ENCODE measurements around the gene ADARB1.

ADARB1 gene

DNA sequence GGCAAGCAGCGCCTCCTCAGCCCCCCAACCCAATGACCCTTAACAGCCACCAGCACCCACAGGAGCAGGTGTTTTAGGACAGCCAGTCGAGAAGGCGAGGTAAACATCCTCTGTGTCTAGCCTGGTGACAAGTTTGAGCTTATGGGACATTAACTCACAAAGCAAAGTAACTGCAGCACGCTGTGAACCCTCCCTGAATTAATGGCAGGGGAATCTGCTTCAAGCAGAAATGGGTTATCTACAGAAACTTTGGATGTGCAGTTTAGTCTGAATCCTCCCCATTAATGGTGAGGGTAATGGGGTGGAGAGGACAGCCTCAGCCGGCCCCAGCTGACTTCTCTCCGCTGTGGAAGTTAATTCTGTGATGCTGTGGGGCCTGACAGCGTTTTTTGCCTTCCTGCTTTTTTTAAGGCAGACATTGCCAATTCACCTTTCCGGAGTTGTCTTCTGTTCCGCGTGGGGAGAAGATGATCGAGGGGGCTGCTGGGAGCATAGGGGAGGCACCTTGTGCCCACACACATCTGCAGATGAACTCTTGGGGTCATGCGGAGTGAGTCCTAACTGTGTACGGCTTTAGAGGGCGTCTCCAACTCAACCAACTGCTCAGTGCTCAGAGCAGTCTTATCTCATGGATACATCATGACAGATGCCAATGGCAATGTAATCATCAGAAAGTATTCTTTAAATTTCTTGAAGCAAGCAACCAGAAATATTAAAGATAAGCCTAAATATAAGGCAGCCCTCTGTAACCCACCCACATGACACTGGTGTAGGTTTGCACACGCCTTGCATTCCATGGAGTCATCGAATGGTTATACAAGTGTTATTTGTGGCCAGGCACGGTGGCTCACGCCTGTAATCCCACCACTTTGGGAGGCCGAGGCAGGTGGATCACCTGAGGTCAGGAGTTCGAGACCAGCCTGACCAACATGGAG is 172.3 kb downstream of the ADARB1 start:
- no peak for DNase-seq

DNA sequence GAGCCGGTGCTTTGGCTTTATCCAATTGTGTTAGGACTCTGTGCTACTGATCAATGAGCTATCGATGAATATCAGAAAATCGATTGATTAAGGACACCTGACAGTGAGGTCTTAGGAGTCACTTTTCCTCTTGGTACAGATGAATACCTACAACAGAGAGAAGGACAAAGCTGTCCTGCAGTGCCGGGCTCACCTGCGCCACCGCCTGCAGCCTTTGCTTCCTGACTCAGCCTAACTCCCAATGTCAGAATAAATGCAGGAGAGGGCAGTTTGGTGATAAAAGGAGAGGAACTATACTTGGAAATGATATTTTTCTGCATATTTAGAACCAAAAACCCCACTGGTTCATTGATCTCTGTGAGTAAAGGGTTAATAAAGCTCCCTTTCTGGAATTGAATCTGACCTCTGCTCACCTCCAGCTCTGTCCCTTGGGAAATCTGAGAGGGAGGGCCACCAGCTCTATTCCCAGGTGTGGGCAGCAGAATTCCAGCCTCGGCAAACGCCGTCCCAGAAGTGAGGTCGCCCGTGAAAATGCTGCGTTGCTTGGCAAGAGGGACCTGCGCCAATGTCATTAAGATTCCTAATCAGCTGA is 174.0 kb downstream of the ADARB1 start:
- no peak for DNase-seq

- DNase-seq = peak in 12 of 56 donors; percentile 9 to 51 (median 30)
Measured at GRCh38 chr21:45248893-45249381, 174.6 kb downstream of the ADARB1 start.

- DNase-seq = no peak
Measured at GRCh38 chr21:45249626-45250025, 175.2 kb downstream of the ADARB1 start.

DNA sequence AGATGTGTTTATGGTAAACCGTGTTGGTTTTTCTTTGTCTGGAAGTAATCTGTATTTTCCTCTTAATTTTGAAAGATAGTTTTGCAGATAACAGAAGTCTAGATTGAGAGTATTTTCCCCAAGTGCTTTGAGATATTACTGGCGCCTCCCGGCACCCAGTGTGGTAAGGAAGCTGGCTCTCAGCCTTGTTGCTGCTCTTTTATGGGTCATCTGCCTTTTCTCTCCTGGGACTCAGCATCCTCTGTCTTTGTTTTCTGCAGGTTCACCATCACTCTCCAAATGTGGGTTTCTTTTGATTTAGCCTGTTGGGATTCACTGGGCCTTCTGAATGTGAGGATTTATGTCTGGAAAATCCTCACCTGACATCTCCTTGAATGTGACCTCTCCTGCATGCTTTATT is 175.9 kb downstream of the ADARB1 start:
- no peak for DNase-seq

- DNase-seq = no peak
Measured at GRCh38 chr21:45250914-45251634, 176.7 kb downstream of the ADARB1 start.

DNA sequence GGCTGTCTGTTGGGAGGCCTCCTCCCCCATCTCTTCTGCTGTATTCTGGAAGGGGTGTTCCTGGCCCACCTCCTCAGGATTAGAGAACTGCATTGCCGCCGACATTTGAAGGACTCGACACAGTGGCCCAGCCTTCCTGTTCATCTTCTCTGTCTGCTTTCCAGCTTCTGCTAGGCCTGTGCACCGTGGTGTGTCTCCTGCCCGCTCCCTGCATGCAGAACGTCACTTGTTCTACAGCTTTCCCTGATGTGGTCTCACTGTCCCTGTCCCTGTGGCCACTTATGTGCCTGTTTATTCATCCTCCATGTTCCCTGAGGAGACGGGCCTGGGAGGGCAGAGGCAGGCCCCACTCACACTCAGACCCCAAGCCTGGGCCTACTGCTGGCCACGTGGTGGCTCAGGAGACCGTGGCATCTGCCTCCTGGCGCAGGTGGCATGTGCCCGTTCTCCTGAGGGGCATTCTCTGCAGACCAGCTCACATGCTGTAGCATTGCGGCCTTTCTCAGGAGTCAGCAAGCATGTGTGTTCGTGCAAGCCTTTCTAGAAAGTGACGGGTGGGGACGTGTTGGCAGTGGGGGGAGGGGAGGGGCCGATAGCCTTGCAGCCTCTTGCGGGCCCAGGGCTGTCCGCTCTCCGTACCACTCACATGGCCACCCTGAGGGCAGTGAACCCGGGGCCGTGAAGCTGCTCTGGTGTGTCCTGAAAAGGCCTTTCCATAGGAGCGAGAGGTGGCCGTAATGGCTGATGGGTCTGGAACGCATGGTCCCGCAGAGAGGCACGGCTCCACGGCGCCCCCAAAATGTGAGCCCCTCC is 177.5 kb downstream of the ADARB1 start:
- DNase-seq = no peak

DNA sequence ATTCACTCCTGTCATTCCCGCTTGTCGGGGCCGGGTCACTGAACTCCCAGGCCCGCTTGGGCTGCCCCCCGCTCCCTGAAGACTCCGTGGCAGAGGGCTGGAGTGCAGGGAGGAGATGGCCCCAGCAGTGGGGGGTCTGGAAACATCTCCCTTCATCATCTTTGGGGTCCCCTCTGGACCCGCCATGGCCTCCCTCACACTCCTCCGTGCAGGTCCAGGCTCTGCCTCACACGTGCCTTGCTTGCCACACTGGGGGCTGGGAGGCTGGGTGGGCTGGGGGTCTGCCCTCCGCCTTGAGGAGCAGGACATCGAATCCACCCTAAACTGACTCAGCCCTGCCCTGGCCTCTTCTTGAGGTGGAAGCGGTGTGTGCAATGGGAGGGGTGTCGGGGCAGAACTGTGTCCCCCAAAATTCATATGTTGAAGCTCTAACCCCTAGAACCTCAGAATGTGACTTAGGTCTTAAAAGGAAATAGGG is 178.1 kb downstream of the ADARB1 start:
- no peak for DNase-seq

GRCh38 chr21:45253180-45253579 is 178.8 kb downstream of the ADARB1 start:
- DNase-seq = no peak

- no peak for DNase-seq
Measured at GRCh38 chr21:45253633-45254459, 179.5 kb downstream of the ADARB1 start.

DNA sequence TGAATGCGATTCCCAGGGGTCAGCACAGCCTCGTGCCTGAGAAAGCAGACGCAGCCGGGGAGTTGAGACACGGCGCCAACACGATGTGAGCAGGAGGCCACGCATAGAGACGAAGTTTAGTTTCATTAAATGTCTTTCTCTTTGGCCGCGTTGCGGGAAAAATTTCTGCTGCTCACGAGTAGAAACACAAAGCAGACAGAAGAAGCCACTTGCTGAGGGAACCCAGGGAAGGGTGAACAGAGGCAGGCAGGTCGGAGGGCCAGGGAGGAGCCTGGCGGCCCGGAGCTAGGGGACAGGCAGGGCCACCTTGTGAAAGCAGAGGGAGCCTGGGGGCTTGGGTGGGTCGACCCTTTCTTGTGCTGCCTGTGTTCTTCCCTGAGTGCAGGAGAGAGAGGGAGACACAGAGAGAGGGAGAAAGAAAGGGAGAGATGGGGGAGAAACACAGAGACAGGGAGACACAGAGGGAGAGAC is 180.1 kb downstream of the ADARB1 start:
- DNase-seq = no peak

DNA sequence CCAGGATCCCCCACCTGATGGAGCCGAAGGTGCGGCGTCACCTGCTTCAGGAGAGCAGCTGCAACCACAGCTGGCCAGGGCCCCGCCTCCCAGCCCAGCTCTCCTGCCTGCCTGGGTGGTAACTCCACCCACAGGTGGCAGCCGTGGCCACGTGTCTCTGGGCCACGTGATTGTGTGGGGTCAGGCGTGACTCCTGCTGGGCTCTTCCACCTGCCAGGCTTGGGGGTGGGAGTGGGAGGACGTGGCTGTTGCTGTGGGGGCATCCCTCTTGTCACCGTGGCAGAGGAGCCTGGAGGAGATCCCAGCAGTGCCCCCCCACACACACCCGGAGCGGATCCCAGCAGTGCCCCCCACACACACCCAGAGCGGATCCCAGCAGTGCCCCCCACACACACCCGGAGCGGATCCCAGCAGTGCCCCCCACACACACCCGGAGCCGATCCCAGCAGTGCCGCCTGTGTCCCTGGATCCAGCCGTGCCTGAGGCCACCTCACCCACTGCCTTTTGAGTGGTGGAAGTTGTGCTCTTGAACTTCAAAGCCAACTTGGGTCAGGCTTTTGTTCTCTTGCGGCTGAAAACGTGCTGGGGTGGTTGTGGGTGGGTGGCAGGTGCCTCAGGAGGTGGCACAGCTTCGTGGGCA is 181.1 kb downstream of the ADARB1 start:
- peak in 1 of 56 donors; percentile 26 for DNase-seq

DNA sequence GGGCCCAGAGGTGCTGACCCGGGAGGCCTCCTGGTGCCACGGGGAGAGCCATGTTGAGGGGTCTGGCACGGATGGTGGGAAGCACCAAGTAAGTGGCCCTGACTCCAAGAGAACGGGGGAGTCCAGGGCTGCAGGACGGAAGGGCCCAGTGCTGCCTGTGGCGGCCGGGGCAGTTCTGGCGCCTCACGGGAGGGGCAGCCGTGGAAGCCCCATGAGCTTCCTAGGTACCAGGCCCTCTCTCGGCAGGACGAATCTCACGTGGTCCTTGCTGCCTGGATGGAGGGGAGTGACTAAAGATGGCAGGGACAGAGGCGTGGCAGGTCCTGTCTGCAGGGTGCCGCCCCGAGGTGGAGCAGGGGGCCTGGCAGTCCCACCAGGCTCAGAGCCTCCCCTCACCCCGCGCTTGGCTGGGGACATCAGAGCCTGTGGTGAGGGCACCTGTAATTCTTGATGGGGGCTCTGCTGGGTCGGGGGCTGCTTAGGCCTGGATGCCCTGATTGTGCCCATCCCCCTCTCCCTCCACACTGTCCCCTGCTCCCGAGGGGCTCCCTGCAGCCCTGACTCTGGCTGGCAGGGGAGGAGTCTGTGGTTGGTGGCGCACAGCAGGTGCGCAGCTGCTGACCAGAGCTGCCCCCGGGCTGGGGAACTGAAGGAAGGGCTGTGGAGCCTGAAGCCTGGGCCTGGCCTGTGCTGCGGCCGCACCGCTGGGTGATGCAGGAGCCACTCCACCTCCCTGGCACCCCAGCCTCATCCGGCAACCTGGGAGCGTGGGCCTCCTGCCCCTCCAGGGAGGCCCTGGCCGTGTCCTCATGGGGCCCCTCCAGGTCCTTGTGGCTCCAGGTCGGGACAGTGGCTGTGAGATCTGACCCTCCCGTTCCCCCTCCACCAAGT is 181.9 kb downstream of the ADARB1 start:
- no peak for DNase-seq

- no peak for DNase-seq
Measured at GRCh38 chr21:45256912-45257672, 182.7 kb downstream of the ADARB1 start.

DNA sequence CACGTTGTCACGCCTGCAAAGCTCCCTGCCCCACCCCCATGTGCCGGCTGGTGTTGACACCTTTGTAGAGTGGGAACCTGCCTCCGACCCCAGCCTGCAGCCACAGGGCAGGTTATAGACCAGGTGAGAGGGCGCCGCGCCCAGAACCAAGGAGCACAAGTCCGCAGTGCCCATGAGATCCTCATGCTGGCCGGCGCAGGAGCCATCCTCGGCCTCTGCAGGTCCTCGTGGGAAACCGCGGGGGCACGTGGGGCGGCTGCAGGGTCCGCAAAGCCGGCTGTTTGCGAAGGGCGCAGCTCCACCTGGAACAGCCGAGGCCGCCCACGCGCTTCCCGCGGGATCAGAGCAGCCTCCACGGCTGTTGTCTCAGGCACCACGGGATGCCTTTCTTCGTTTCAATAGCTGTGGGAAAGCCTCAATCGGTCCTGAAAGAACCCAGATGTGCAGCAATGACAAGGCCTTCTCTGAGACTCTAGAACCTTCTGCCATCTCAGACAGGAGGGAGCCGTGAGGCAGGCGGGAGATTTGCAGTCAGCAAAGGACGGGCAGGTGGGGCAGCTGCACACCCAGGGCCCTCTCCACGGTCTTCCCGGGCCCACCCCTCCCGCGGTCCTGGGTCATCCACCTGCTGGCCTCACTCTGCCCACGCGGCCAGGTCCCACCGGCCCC is 183.4 kb downstream of the ADARB1 start:
- DNase-seq = no peak

DNA sequence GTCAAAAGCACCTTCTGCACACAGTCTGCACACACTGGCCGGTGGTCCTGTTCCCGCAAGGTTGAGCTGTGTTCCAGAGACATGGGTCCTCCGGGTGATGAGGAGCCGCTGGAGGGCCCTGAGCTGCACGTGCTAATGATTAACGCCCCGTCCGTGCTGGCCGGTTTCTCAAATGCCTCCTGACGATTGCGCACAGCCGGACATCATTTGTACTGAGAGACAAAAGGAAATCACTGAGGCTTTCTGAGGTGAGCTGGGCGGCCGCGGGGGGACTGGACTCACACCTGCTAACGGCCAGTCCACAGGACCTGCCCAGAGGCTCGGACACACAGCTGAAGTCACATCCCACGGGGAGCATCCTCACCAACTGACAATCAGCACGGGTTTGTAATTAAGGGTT is 184.1 kb downstream of the ADARB1 start:
- DNase-seq = no peak

Measured in amygdala (tissue), 56 donors.